Astrocyte (in vitro differentiated cells and primary cell): Measurements from ENCODE around the gene GPRIN1. TPM values are rescaled to one million over a fixed set of nuclear protein-coding genes. Genes with fewer than 3 reads are reported as not detected.

Experiments
- DNase-seq: peaks from one replicate; pipeline ENCODE4 v3.0.0-alpha.2; 2010; ENCODE audit warnings: low read depth
- FAIRE-seq: peaks from 2 replicates; lab custom pipeline; 2011; peaks lifted over from hg19 to GRCh38; lab: Jason Lieb, UNC
- H2AFZ ChIP-seq: 2 replicates; pipeline ENCODE4 v1.6.0; 2012; ENCODE audit warnings: low read depth, low read length, inconsistent platforms
- H3K27ac ChIP-seq: 2 replicates; pipeline ENCODE4 v1.5.1; 2011; ENCODE audit warnings: low read depth, low read length, inconsistent platforms
- H3K27me3 ChIP-seq: 2 replicates; pipeline ENCODE4 v1.6.0; 2011; ENCODE audit warnings: low read length, inconsistent platforms; ENCODE audit not compliant: insufficient read depth
- H3K36me3 ChIP-seq: 2 replicates; pipeline ENCODE4 v1.5.1; 2011; ENCODE audit warnings: low read length, inconsistent platforms; ENCODE audit not compliant: insufficient read depth
- H3K4me1 ChIP-seq: 2 replicates; pipeline ENCODE4 v1.5.1; 2011; ENCODE audit warnings: low read length, inconsistent platforms; ENCODE audit not compliant: insufficient read depth
- H3K4me2 ChIP-seq: 2 replicates; pipeline ENCODE4 v1.6.0; 2012; ENCODE audit warnings: low read length, inconsistent platforms
- H3K4me3 ChIP-seq: 2 replicates; pipeline ENCODE4 v1.5.1; 2011; ENCODE audit warnings: low read depth, mild to moderate bottlenecking, low read length, inconsistent platforms; ENCODE audit not compliant: insufficient read depth
- H3K79me2 ChIP-seq: 2 replicates; pipeline ENCODE4 v1.6.0; 2012; ENCODE audit warnings: mild to moderate bottlenecking, low read length, inconsistent platforms; ENCODE audit not compliant: insufficient read depth
- H3K9ac ChIP-seq: 2 replicates; pipeline ENCODE4 v1.6.0; 2012; ENCODE audit warnings: mild to moderate bottlenecking, low read length, inconsistent platforms
- H3K9me3 ChIP-seq: 2 replicates; pipeline ENCODE4 v1.5.1; 2012; ENCODE audit warnings: low read depth, mild to moderate bottlenecking, low read length, inconsistent platforms; ENCODE audit not compliant: insufficient read depth
- H4K20me1 ChIP-seq: 2 replicates; pipeline ENCODE4 v1.6.0; 2012; ENCODE audit warnings: low read length, inconsistent platforms; ENCODE audit not compliant: insufficient read depth
- H3K27ac Mint-ChIP-seq: one replicate; pipeline ENCODE4 v1.8.0; 2021; ENCODE audit warnings: mild to moderate bottlenecking, mixed read lengths; ENCODE audit not compliant: unreplicated experiment
- H3K27me3 Mint-ChIP-seq: one replicate; pipeline ENCODE4 v1.8.0; 2021; ENCODE audit warnings: low read depth, mixed read lengths; ENCODE audit not compliant: unreplicated experiment
- H3K36me3 Mint-ChIP-seq: one replicate; pipeline ENCODE4 v1.8.0; 2021; ENCODE audit warnings: low read depth, mixed read lengths; ENCODE audit not compliant: unreplicated experiment
- H3K4me1 Mint-ChIP-seq: one replicate; pipeline ENCODE4 v1.8.0; 2021; ENCODE audit warnings: low read depth, mixed read lengths; ENCODE audit not compliant: unreplicated experiment
- H3K4me3 Mint-ChIP-seq: one replicate; pipeline ENCODE4 v1.8.0; 2021; ENCODE audit warnings: mild to moderate bottlenecking, moderate library complexity, mixed read lengths; ENCODE audit not compliant: unreplicated experiment
- H3K9me3 Mint-ChIP-seq: one replicate; pipeline ENCODE4 v1.8.0; 2021; ENCODE audit warnings: mild to moderate bottlenecking, mixed read lengths; ENCODE audit not compliant: unreplicated experiment
- CTCF ChIP-seq: IDR thresholded peaks from 2 replicates; pipeline ENCODE4 v1.5.1; 2011; ENCODE audit warnings: low read depth, mild to moderate bottlenecking, inconsistent platforms, low read length, moderate library complexity; ENCODE audit not compliant: insufficient read depth
- EZH2 ChIP-seq: IDR thresholded peaks from 2 replicates; pipeline ENCODE4 v1.6.1; 2012; ENCODE audit warnings: mild to moderate bottlenecking, low read length, inconsistent platforms; ENCODE audit not compliant: insufficient read depth
- total RNA-seq: library from RNA; stranded (reverse); gene quantifications from 2 replicates; pipeline ENCODE4 v1.2.1, GENCODE V29; 2021

Gene GPRIN1
- total RNA-seq, 1 donor from 2014 or later, result 6.8 TPM

- peaks cover 3% of the 10 kb centered on the region for H4K20me1 ChIP-seq
- Mint-ChIP-seq H3K4me3 (no peak overlapping the region), H3K27ac (no peak overlapping the region), H3K4me1 (peaks cover 18% of the 10 kb centered on the region), H3K9me3 (peaks cover 4% of the 10 kb centered on the region), H3K27me3 (peaks cover 68% of the 10 kb centered on the region), H3K36me3 (peaks cover 2% of the 10 kb centered on the region)
- no peaks in the 10 kb centered on the region for H3K36me3 ChIP-seq
- peaks cover 10% of the 10 kb centered on the region for H3K4me1 ChIP-seq
- no peak overlapping the region for H3K27ac ChIP-seq
- DNase-seq (no peak), FAIRE-seq (no peak)
- TF ChIP-seq EZH2 (no peak), CTCF (no peak)
- H3K9me3 ChIP-seq, result no peaks in the 10 kb centered on the region
- no peak overlapping the region for H3K4me2 ChIP-seq
- H3K4me3 ChIP-seq, result no peak overlapping the region
- H3K79me2 ChIP-seq, result no peaks in the 10 kb centered on the region
- H3K9ac ChIP-seq, result no peak overlapping the region
- H2AFZ ChIP-seq, result no peak overlapping the region
- peaks cover 52% of the 10 kb centered on the region for H3K27me3 ChIP-seq
Measured at GRCh38 chr5:176631383-176632200, 21.6 kb upstream of the GPRIN1 start.

- peaks cover 3% of the 10 kb centered on the region for H3K36me3 Mint-ChIP-seq
- peak overlapping the region; percentile 75 for H3K4me3 Mint-ChIP-seq
- no peaks in the 10 kb centered on the region for H3K36me3 ChIP-seq
- peaks cover 3% of the 10 kb centered on the region for H3K9me3 Mint-ChIP-seq
- no peak overlapping the region for H3K27ac Mint-ChIP-seq
- H3K4me3 ChIP-seq, result peak overlapping the region; percentile 49
- FAIRE-seq (no peak), DNase-seq (no peak)
- peaks cover 21% of the 10 kb centered on the region for H3K4me1 Mint-ChIP-seq
- H3K9ac ChIP-seq, result peak overlapping the region; percentile 52
- peaks cover 53% of the 10 kb centered on the region for H3K27me3 ChIP-seq
- H3K9me3 ChIP-seq, result no peaks in the 10 kb centered on the region
- peaks cover 10% of the 10 kb centered on the region for H3K4me1 ChIP-seq
- peaks cover 65% of the 10 kb centered on the region for H3K27me3 Mint-ChIP-seq
- H4K20me1 ChIP-seq, result peaks cover 3% of the 10 kb centered on the region
- H3K4me2 ChIP-seq, result peak overlapping the region; percentile 89
- H2AFZ ChIP-seq, result peak overlapping the region; percentile 76
- TF ChIP-seq CTCF (no peak), EZH2 (no peak)
- H3K79me2 ChIP-seq, result no peaks in the 10 kb centered on the region
- H3K27ac ChIP-seq, result no peak overlapping the region
Measured at GRCh38 chr5:176630681-176631222, 20.8 kb upstream of the GPRIN1 start.
